ENCODE results near the gene TMEM184B. TPM values are rescaled to one million over a fixed set of nuclear protein-coding genes. Genes with fewer than 3 reads are reported as not detected.

Gene TMEM184B
- total RNA-seq = 100 to 1,000 TPM in 1 of 5 donors, 10 to 100 TPM in 4; 27.0 to 110 (median 75.9) TPM
- polyA plus RNA-seq = 10 to 100 TPM in 2 of 3 donors, 1 to 10 TPM in 1; 10.0 to 13.8 (median 10.8) TPM
- long read RNA-seq, donor 1, full-length matches to known transcripts = 22 of 22 reads
- long read RNA-seq, donor 1, partial matches to known transcripts = 0 of 22 reads
- long read RNA-seq, donor 1, other reads (novel, unspliced or antisense) = 0 of 22 reads
- long read RNA-seq, donor 2, full-length matches to known transcripts = 22 of 22 reads
- long read RNA-seq, donor 2, partial matches to known transcripts = 0 of 22 reads
- long read RNA-seq, donor 2, other reads (novel, unspliced or antisense) = 0 of 22 reads
- long read RNA-seq, donor 3, full-length matches to known transcripts = 27 of 27 reads
- long read RNA-seq, donor 3, partial matches to known transcripts = 0 of 27 reads
- long read RNA-seq, donor 3, other reads (novel, unspliced or antisense) = 0 of 27 reads
- long read RNA-seq, donor 4, full-length matches to known transcripts = 3 of 3 reads
- long read RNA-seq, donor 4, partial matches to known transcripts = 0 of 3 reads
- long read RNA-seq, donor 4, other reads (novel, unspliced or antisense) = 0 of 3 reads
- long read RNA-seq, donor 5, full-length matches to known transcripts = 32 of 32 reads
- long read RNA-seq, donor 5, partial matches to known transcripts = 0 of 32 reads
- long read RNA-seq, donor 5, other reads (novel, unspliced or antisense) = 0 of 32 reads
- long read RNA-seq, donor 6, full-length matches to known transcripts = 36 of 36 reads
- long read RNA-seq, donor 6, partial matches to known transcripts = 0 of 36 reads
- long read RNA-seq, donor 6, other reads (novel, unspliced or antisense) = 0 of 36 reads
- long read RNA-seq, donor 7, full-length matches to known transcripts = 32 of 32 reads
- long read RNA-seq, donor 7, partial matches to known transcripts = 0 of 32 reads
- long read RNA-seq, donor 7, other reads (novel, unspliced or antisense) = 0 of 32 reads
- long read RNA-seq, donor 8, full-length matches to known transcripts = 37 of 37 reads
- long read RNA-seq, donor 8, partial matches to known transcripts = 0 of 37 reads
- long read RNA-seq, donor 8, other reads (novel, unspliced or antisense) = 0 of 37 reads
- long read RNA-seq, donor 9, full-length matches to known transcripts = 45 of 45 reads
- long read RNA-seq, donor 9, partial matches to known transcripts = 0 of 45 reads
- long read RNA-seq, donor 9, other reads (novel, unspliced or antisense) = 0 of 45 reads
- long read RNA-seq, donor 10, full-length matches to known transcripts = 11 of 11 reads
- long read RNA-seq, donor 10, partial matches to known transcripts = 0 of 11 reads
- long read RNA-seq, donor 10, other reads (novel, unspliced or antisense) = 0 of 11 reads

DNA sequence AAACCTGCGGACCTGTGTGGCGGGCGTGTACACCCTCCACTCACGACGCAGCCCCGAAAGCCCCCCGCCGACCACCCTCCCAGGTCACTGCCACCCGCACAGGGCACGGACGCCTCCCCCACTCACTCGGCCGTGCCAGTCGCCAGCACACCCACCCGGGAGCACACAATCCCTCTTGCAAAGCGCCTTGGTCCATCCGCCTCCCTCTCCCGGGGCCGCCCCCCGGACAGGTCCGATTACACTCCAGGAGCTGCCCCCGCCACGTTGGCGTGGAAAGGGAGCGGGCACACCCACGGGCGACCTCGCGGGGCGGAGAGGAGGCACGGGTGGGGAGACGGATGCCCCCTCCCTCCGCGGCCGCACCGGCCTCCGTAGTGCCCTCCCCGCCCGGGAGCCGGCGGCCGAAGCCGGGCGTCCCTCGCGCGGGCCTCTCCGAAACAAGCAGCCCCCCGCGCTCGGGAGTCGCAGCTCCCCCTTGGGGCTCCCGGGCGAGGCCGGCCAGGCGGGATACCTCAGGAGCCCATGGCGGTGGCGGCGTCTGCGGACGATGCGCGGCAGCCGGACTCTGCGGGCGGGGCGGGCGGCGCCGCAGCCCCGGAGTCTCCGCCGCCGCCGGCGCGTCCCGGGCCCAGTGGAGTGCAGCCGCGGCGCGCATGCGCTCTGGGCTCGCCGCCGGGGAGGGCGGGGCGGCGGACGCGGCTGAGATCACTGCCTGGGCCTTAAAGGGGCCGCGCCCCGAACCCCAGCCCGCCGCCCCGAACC lies at the start of gene TMEM184B:
TSS of gene TMEM184B (minus strand) at position 638 of the 762 bp plus-strand sequence. CDS start 25,049 bp downstream, outside the sequence.
- Histone ChIP-seq H3K36me3 (no peaks in the 10 kb centered on the region), H3K4me3 (peak within 1 kb of the TSS; percentile 88 to 100 (median 94)), H3K4me1 (peaks cover 14 to 55% (median 38%) of the 10 kb centered on the region in 4 donors), H3K27me3 (no peaks in the 10 kb centered on the region), H3K27ac (peak within 1 kb of the TSS; percentile 90 to 96 (median 94)), H3K9me3 (no peaks in the 10 kb centered on the region)
- TF ChIP-seq, protein P1, sequence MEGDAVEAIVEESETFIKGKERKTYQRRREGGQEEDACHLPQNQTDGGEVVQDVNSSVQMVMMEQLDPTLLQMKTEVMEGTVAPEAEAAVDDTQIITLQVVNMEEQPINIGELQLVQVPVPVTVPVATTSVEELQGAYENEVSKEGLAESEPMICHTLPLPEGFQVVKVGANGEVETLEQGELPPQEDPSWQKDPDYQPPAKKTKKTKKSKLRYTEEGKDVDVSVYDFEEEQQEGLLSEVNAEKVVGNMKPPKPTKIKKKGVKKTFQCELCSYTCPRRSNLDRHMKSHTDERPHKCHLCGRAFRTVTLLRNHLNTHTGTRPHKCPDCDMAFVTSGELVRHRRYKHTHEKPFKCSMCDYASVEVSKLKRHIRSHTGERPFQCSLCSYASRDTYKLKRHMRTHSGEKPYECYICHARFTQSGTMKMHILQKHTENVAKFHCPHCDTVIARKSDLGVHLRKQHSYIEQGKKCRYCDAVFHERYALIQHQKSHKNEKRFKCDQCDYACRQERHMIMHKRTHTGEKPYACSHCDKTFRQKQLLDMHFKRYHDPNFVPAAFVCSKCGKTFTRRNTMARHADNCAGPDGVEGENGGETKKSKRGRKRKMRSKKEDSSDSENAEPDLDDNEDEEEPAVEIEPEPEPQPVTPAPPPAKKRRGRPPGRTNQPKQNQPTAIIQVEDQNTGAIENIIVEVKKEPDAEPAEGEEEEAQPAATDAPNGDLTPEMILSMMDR (IDR thresholded peaks at IDR 0.05) = no peak
- TF ChIP-seq POLR2A (IDR thresholded peaks at IDR 0.05) (no peak), POLR2AphosphoS5 (IDR thresholded peaks at IDR 0.05) (peak; percentile 17 to 67 (median 33))
- intact Hi-C loops (cut with DNase I; ENCODE audit: low total_unique reads) = no loop called here
- WGBS, 5 donors = 1 to 4% (median 1%) methylated on average over 5 to 97 of the region's 97 CpGs
- DNase-seq = peak; percentile 86 to 96

DNA sequence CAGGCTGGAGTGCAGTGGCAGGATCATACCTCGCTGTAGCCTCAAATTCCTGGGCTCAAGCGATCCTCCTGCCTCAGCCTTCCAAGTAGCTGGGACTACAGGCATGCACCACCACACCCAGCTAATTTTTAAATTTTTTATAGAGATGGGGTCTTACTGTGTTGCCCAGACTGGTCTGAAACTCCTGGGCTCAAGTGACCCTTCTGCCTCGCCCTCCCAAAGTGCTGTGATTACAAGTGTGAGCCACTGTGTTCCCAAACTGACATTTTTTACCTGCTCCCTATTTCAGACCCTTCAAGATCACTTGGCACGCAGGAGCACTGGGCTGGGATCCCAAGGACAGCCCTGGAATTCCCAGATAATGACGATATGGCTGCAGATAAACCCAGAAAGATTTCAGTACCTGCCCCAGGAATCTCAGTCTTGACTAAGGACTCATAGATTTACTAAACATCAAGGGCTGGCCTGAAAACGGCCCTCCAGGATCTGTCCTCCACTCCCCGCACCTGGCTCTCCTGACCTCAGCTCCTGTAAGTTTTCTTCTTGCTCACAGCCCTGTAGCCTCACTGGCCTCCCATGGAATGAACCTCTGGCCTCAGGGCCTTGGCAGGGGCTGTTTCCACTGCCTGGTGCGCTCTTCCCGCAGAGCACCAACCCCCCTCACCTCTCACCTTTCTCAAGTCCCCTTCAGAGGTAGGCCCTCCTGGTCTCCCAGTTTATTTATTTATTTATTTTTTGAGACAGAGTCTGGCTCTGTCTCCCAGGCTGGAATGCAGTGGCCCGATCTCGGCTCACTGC lies 48.0 kb upstream of the TMEM184B start:
- Histone ChIP-seq H3K36me3 (no peaks in the 10 kb centered on the region), H3K27ac (no peak overlapping the region), H3K4me3 (no peak overlapping the region), H3K4me1 (peaks cover 11 to 24% (median 18%) of the 10 kb centered on the region in 4 donors), H3K9me3 (no peaks in the 10 kb centered on the region), H3K27me3 (no peaks in the 10 kb centered on the region)
- TF ChIP-seq EP300 (IDR thresholded peaks at IDR 0.05) (no peak), POLR2AphosphoS5 (IDR thresholded peaks at IDR 0.05) (no peak), POLR2A (IDR thresholded peaks at IDR 0.05) (no peak)
- TF ChIP-seq, protein P1 (IDR thresholded peaks at IDR 0.05) = no peak
- DNase-seq = no peak
- 84 to 88% (median 87%) methylated on average over 11 of the region's 11 CpGs for WGBS, 5 donors
- intact Hi-C loops (cut with DNase I; ENCODE audit: low total_unique reads) = no loop called here

DNA sequence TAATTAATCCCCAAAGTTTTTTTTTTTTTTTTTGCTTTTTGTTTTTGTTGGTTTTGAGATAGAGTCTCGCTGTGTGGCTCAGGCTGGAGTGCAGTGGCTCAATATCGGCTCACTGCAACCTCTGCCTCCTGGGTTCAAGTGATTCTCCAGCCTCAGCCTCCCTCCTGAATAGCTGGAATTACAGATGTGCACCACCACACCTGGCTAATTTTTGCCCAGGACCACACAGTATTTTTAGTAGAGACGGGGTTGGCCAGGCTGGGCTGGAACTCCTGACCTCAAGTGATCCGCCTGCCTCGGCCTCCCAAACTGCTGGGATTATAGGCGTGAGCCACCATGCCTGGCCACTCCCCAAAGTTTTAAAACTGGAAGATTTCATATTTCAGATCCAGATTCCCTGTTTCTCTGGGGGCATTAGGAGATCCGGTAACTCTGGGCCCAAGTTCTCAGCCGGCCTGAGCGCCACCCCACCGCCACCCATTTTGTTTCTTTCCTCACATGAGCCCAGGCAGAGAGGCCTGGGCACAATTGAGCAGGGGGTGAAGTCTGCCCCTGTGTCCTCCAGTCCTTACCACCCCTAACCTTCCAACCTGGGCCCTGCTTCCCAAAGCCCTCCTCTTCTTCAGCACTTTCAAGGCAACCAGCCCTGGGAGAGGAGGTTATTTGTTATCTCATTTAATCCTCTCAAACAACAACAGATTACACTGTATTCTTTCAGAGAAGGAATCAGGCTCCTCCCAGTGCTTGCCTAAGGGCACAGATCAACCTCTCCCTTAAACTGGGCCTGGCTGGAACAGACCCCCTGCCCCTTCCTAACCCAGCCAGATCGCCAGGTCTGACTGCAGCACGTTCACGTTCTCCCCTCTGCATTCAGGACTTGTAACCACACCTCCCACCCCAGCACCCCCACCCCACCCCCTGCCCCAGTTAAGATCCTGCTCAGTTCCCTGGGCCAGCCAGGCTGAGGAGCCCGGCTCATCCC lies 46.3 kb upstream of the TMEM184B start:
- TF ChIP-seq EP300 (IDR thresholded peaks at IDR 0.05) = no peak
- TF ChIP-seq POLR2A (IDR thresholded peaks at IDR 0.05) = no peak
- TF ChIP-seq POLR2AphosphoS5 (IDR thresholded peaks at IDR 0.05) = no peak
- TF ChIP-seq, protein P1 (IDR thresholded peaks at IDR 0.05) = no peak
- Histone ChIP-seq H3K9me3 (no peaks in the 10 kb centered on the region), H3K4me1 (peaks cover 27 to 41% (median 35%) of the 10 kb centered on the region in 4 donors), H3K27ac (peak overlapping the region; percentile 96 to 99 (median 97)), H3K27me3 (no peaks in the 10 kb centered on the region), H3K4me3 (no peak overlapping the region), H3K36me3 (no peaks in the 10 kb centered on the region)
- WGBS, 5 donors = 86 to 90% (median 88%) methylated on average over 14 of the region's 14 CpGs
- intact Hi-C loops (cut with DNase I; ENCODE audit: low total_unique reads) = no loop called here
- no peak for DNase-seq

All from stomach (tissue), 19 donors.